CD4-positive, alpha-beta T cell (primary cell): Measurements from ENCODE around the gene C10orf67. TPM values are rescaled to one million over a fixed set of nuclear protein-coding genes. Genes with fewer than 3 reads are reported as not detected.
"Not testable (repeated sequence)": the region's sequence is repeated elsewhere in the genome, so short reads cannot be mapped to it uniquely, and the experiment has no call there.

ENCODE experiments used
- ATAC-seq: fragments of 200-7000 bp; cut with Tn5 transposase; one replicate; pipeline ENCODE4 v1.10.0; 2022; ENCODE audit warnings: mild to moderate bottlenecking; ENCODE audit not compliant: poor library complexity
- CTCF ChIA-PET: fragments of 350-600 bp; sonication (Branson Sonifier 250); formaldehyde crosslinking; loops from one replicate; lab custom pipeline; 2021; ENCODE audit warnings: antibody characterized with exemption, inconsistent platforms; lab: Charles Lee
- POLR2A ChIA-PET: fragments of 350-600 bp; sonication (Branson Sonifier 250); formaldehyde crosslinking; loops from one replicate; lab custom pipeline; 2021; ENCODE audit warnings: antibody characterized with exemption, inconsistent platforms; lab: Charles Lee
- DNase-seq, 14 experiments: peaks; one replicate each; pipeline ENCODE4 v3.0.0-alpha.2; 2013 to 2020; ENCODE audit warnings: mixed read lengths in 2 of 14
- H3K27ac ChIP-seq, 2 donors: one replicate each; pipeline versions ENCODE4 v1.5.1 to v1.7.0; 2013; ENCODE audit warnings: low read length in 2 of 2, low read depth in 1 of 2, mild to moderate bottlenecking in 1 of 2
- H3K27me3 ChIP-seq, 2 experiments: 1 replicate in 1 of 2; 2 replicates in 1 of 2; pipeline versions ENCODE4 v1.6.1 to v1.7.0; 2013; ENCODE audit warnings: low read length in 2 of 2, control low read depth in 1 of 2, mild to moderate bottlenecking in 1 of 2, moderate library complexity in 1 of 2; ENCODE audit not compliant: insufficient read depth in 2 of 2, control insufficient read depth in 1 of 2
- H3K36me3 ChIP-seq: one replicate; pipeline ENCODE4 v1.6.1; 2013; ENCODE audit warnings: low read length, control low read depth; ENCODE audit not compliant: insufficient read depth
- H3K4me1 ChIP-seq: one replicate; pipeline ENCODE4 v1.6.1; 2013; ENCODE audit warnings: low read length, control low read depth; ENCODE audit not compliant: insufficient read depth
- H3K4me3 ChIP-seq: one replicate; pipeline ENCODE4 v1.5.1; 2013; ENCODE audit warnings: mild to moderate bottlenecking, low read length, moderate library complexity
- H3K9me3 ChIP-seq, 2 experiments: 1 replicate in 1 of 2; 2 replicates in 1 of 2; pipeline versions ENCODE4 v1.6.1 to v1.7.0; 2013; ENCODE audit warnings: low read length in 2 of 2, mild to moderate bottlenecking in 2 of 2, control low read depth in 1 of 2, moderate library complexity in 1 of 2; ENCODE audit not compliant: control insufficient read depth in 1 of 2, insufficient read depth in 1 of 2
- H3K27ac Mint-ChIP-seq: one replicate; pipeline ENCODE4 v1.8.0; 2020; ENCODE audit warnings: mixed read lengths
- H3K27me3 Mint-ChIP-seq: one replicate; pipeline ENCODE4 v1.8.0; 2021; ENCODE audit warnings: mixed read lengths
- H3K36me3 Mint-ChIP-seq: one replicate; pipeline ENCODE4 v1.8.0; 2021; ENCODE audit warnings: low read depth, mixed read lengths
- H3K4me1 Mint-ChIP-seq: one replicate; pipeline ENCODE4 v1.8.0; 2021; ENCODE audit warnings: low read depth, mixed read lengths
- H3K4me3 Mint-ChIP-seq: one replicate; pipeline ENCODE4 v1.8.0; 2020; ENCODE audit warnings: mild to moderate bottlenecking, mixed read lengths
- H3K9me3 Mint-ChIP-seq: one replicate; pipeline ENCODE4 v1.8.0; 2020; ENCODE audit warnings: mixed read lengths
- CTCF ChIP-seq: fragments of 200-600 bp; IDR thresholded peaks from one replicate; pipeline ENCODE4 v1.8.0; 2022; ENCODE audit warnings: antibody characterized with exemption, mild to moderate bottlenecking
- intact Hi-C, 2 experiments: fragments of 100-400 bp; cut with DNase I in 1 of 2; cut with micrococcal nuclease in 1 of 2; formaldehyde crosslinking; loops; one replicate each; pipeline versions ENCODE4 v1.15.1 to v1.9.0; 2023 to 2025; cut with DNase I, micrococcal nuclease
- total RNA-seq, 174 experiments: library from RNA in 2 of 174; stranded (reverse) in 2 of 174; gene quantifications; one replicate each; pipeline ENCODE4 v1.2.3 and lab custom pipeline; 2021 to 2026

C10orf67 gene
- total RNA-seq, 2 experiments from 2014 or later = not detected

- no peaks in the 10 kb centered on the region for H3K9me3 ChIP-seq
- Mint-ChIP-seq H3K36me3 (no peaks in the 10 kb centered on the region), H3K4me3 (no peak overlapping the region), H3K4me1 (no peaks in the 10 kb centered on the region), H3K9me3 (no peaks in the 10 kb centered on the region), H3K27me3 (peaks cover 22% of the 10 kb centered on the region), H3K27ac (no peak overlapping the region)
- intact Hi-C loops = no loop called here
- no peak overlapping the region for H3K27ac ChIP-seq
- peaks cover 5 to 14% of the 10 kb centered on the region in 2 experiments for H3K27me3 ChIP-seq
- POLR2A ChIA-PET = no interaction called here
- H3K36me3 ChIP-seq = no peaks in the 10 kb centered on the region
- no peak for TF ChIP-seq CTCF
- H3K4me3 ChIP-seq = no peak overlapping the region
- no peaks in the 10 kb centered on the region for H3K4me1 ChIP-seq
- CTCF ChIA-PET = no interaction called here
- no peak for ATAC-seq
- no peak for DNase-seq
Measured at GRCh38 chr10:23258516-23258915, 86.1 kb downstream of the C10orf67 start.

GRCh38 chr10:23253780-23254179 lies 90.8 kb downstream of the C10orf67 start:
- ATAC-seq (no peak), DNase-seq (no peak)
- Mint-ChIP-seq H3K4me1 (no peaks in the 10 kb centered on the region), H3K27ac (no peak overlapping the region), H3K36me3 (no peaks in the 10 kb centered on the region), H3K4me3 (no peak overlapping the region), H3K9me3 (no peaks in the 10 kb centered on the region), H3K27me3 (peaks cover 4% of the 10 kb centered on the region)
- Histone ChIP-seq H3K9me3 (no peaks in the 10 kb centered on the region), H3K4me3 (no peak overlapping the region), H3K4me1 (no peaks in the 10 kb centered on the region), H3K27ac (no peak overlapping the region), H3K36me3 (no peaks in the 10 kb centered on the region), H3K27me3 (peaks cover 0 to 14% of the 10 kb centered on the region in 2 experiments)
- intact Hi-C loops = no loop called here
- ChIA-PET CTCF (no interaction called here), POLR2A (no interaction called here)
- TF ChIP-seq CTCF = no peak

- H3K27ac ChIP-seq, H3K36me3 Mint-ChIP-seq, H3K4me3 ChIP-seq, CTCF ChIA-PET, H3K4me1 ChIP-seq, DNase-seq, H3K4me1 Mint-ChIP-seq, H3K9me3 ChIP-seq, ATAC-seq, H3K9me3 Mint-ChIP-seq, intact Hi-C loops, POLR2A ChIA-PET, H3K36me3 ChIP-seq, H3K27ac Mint-ChIP-seq, H3K4me3 Mint-ChIP-seq: not testable (repeated sequence)
- H3K27me3 ChIP-seq = peaks cover 0 to 14% of the 10 kb centered on the region in 2 experiments
- H3K27me3 Mint-ChIP-seq = peaks cover 11% of the 10 kb centered on the region
Measured at GRCh38 chr10:23252859-23253258, 91.7 kb downstream of the C10orf67 start.

- H3K4me1 Mint-ChIP-seq, H3K9me3 ChIP-seq, DNase-seq, H3K4me3 Mint-ChIP-seq, ATAC-seq, CTCF ChIA-PET, H3K4me1 ChIP-seq, H3K27me3 ChIP-seq, H3K36me3 Mint-ChIP-seq, intact Hi-C loops, H3K27ac ChIP-seq, POLR2A ChIA-PET, H3K36me3 ChIP-seq, H3K27ac Mint-ChIP-seq, H3K4me3 ChIP-seq: not testable (repeated sequence)
- peaks cover 11% of the 10 kb centered on the region for H3K9me3 Mint-ChIP-seq
- peaks cover 10% of the 10 kb centered on the region for H3K27me3 Mint-ChIP-seq
Measured at GRCh38 chr10:23241779-23242178, 102.8 kb downstream of the C10orf67 start.
